Measurements from ENCODE around the gene RBBP7.
A peak's percentile ranks its signal among the peaks of the same experiment; 100 is the strongest.

RBBP7 gene

DNA sequence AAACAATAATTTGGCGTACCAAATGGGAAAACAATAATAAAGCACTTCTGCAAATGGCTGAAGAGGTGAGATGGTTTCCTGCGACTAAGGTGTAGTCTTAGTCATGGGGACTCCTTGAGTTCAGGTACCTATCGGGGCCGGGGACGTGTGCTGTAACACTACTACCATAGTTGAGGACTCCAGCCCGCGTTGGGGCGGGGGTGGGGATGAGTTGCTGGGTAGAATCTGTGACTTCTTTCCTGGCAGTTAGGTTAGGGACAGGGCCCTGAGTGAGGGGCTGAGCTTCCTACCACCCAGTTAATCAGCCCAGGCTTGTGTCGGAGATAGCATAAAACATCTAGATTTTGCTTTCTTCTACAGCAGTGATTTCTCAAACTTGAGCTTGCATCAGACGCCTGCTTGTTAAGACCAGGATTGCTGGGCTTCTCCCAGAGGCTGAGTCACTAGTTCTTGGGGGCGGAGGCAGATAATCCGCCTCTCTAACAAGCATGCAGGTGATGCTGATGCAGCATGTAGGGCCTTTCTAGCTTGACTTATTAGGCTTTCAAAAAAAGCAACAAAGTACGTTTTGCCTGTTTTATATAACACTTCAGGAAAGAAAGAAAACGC is 30.2 kb downstream of the RBBP7 start:
- Histone ChIP-seq H3K27ac (peak overlapping the region in 1 of 2 donors; percentile 17), H3K4me3 (no peak overlapping the region)
- no peak for DNase-seq (ENCODE audit: low spot score)
- TF ChIP-seq, protein P1, sequence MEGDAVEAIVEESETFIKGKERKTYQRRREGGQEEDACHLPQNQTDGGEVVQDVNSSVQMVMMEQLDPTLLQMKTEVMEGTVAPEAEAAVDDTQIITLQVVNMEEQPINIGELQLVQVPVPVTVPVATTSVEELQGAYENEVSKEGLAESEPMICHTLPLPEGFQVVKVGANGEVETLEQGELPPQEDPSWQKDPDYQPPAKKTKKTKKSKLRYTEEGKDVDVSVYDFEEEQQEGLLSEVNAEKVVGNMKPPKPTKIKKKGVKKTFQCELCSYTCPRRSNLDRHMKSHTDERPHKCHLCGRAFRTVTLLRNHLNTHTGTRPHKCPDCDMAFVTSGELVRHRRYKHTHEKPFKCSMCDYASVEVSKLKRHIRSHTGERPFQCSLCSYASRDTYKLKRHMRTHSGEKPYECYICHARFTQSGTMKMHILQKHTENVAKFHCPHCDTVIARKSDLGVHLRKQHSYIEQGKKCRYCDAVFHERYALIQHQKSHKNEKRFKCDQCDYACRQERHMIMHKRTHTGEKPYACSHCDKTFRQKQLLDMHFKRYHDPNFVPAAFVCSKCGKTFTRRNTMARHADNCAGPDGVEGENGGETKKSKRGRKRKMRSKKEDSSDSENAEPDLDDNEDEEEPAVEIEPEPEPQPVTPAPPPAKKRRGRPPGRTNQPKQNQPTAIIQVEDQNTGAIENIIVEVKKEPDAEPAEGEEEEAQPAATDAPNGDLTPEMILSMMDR (IDR thresholded peaks at IDR 0.05), result no peak

DNA sequence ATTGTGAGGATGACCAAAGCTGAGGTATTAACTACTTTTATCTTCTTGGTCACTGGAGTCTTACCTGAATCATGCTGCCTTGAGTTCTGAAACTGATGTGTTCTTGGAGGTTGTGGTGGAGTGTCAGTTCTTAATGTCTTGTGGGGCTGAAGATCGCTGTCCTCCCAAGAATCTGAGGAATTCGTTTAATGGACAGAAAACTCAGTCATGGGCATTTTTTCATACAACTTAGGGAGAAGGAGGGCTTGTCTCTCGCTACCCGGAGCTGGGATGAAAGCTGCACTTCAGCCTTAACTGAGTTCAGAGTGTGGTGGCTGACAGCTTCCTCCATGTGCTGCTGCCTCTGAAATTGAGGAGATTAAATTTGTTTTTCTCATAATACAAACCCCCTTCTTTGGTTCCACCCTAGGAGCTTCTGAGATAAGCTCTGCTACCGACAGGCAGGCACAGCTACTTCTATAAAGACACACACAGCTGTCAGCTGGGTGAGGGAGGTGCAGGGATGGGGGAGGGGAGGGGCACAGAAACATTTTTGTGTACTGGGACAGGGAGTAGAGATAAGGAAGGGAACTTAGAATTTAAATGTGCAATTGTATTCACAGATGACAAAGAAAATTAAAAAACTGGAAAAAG is 30.8 kb downstream of the RBBP7 start:
- TF ChIP-seq, protein P1 (IDR thresholded peaks at IDR 0.05), result no peak
- DNase-seq (ENCODE audit: low spot score), result no peak
- peak overlapping the region; percentile 40 to 80 for H3K27ac ChIP-seq
- no peak overlapping the region for H3K4me3 ChIP-seq

DNA sequence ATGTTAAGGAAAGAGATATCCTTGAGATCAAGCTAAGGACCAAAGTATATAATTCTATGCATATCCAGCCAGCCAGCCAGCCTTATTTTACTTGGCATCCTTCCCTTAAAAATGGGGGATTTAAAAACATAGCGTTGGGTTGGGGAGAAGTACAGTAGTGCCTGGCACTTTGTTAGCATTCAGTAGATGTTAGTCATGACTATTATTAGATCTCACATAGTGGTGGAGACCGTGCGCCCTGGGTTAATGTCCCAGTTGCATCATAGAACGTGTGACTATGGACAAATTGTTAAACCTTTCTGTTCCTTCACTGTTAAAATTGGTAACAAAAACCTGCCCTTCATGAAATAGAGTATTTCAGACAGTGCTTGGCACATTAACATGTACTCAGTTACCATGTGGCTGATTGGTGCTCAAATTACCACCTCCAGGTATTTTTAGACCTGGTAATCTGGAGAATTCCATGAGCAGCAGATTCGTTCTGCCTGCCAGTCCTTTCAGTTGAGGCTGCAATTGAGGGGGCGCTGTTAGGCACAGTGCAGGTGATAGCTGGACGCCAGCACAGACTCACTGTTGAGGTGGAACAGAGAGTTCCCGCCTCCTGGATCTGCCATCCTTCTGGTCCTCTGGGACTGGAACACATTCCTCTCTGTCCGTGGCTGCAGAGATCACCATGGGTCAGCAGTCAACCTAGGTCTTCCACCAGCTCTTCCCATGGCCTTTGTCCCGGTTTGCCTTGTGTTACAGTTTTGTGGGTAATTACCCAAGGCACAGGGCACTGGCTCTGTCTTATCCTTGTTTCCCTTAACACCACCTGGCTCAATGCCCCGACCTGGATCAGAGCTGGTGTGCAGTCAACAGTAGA is 31.7 kb downstream of the RBBP7 start:
- H3K27ac ChIP-seq, result peak overlapping the region; percentile 40 to 80
- DNase-seq (ENCODE audit: low spot score), result no peak
- TF ChIP-seq, protein P1 (IDR thresholded peaks at IDR 0.05), result no peak

DNA sequence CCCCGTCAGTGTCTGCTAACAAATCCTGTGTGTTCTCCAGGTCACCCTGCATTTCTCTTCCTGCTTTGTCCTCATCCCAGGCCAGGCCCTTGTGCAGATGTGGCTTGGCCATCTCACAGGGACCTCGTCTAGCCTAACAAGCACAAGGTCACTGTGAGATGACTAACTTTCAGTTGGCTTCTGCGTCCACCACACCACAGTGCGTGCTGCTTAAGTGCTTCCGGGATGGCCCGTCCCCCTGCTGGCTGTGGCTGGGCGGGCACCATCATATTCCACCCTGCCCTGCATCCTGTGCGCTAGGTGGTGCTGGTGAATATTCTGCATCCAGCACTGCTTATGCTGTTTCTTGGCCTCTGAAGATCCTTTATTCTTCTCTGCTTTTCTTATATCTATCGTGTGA is 33.8 kb downstream of the RBBP7 start:
- TF ChIP-seq, protein P1 (IDR thresholded peaks at IDR 0.05), result no peak
- Histone ChIP-seq H3K4me3 (no peak overlapping the region), H3K27ac (no peak overlapping the region)
- DNase-seq (ENCODE audit: low spot score), result no peak

More for the DNA sequence above, 31.7 kb downstream of the RBBP7 start:
- peak overlapping the region; percentile 20 for H3K4me3 ChIP-seq

DNA sequence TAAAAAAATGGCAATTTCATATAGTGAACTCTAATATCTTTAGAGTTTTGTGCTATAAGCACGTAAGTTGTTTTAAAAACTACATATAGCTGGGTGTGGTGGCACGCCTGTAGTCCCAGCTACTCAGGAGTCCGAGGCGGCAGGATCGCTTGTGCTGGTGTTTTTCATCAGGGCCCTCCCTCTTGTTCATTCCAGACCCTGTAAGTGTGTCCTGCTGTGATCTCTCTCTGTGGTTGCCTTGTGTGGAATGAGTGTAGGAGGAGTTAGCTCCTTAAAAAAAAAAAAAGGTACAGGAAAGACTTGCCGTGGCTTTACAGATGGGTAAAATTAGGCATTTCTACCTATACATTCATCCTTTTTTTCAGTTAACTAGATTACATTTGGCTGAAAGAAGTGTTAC is 35.4 kb downstream of the RBBP7 start:
- Histone ChIP-seq H3K27ac (no peak overlapping the region), H3K4me3 (no peak overlapping the region)
- TF ChIP-seq, protein P1 (IDR thresholded peaks at IDR 0.05), result no peak
- DNase-seq (ENCODE audit: low spot score), result no peak

DNA sequence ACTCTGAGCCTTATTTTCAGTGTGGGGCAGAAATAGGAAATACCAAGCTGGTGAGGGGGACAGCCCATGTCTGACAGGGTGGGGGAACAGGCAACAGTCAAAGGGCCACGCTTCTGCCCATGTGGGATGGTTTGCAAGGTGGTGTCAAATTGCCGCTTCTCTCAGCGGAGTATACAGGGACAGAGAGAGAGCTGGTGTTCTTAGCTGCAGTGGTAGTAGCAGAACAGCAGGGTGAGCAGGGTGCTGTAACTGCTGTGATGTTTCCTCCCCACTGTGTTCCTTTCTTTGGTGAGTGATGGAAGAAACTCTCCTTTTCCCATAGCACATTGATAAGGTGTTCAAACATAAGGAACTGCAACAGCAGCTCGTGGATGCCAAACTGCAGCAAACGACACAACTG is 37.9 kb downstream of the RBBP7 start:
- DNase-seq (ENCODE audit: low spot score), result no peak
- Histone ChIP-seq H3K4me3 (no peak overlapping the region), H3K27ac (no peak overlapping the region)
- TF ChIP-seq, protein P1 (IDR thresholded peaks at IDR 0.05), result no peak

Data from coronary artery (tissue), 2 donors.